C4-2B (cell line): ENCODE data around the gene RHEB.
A peak's percentile ranks its signal among the peaks of the same experiment; 100 is the strongest.

Experiments
- ZFX ChIP-seq: fragments of 450-650 bp; IDR thresholded peaks from 2 replicates; pipeline ENCODE4 v1.6.1; 2017
- TF ChIP-seq, protein P1 (sequence below): fragments of 450-650 bp; conservative IDR thresholded peaks from 2 replicates; pipeline ENCODE4 v1.5.1; 2017; ENCODE audit warnings: mild to moderate bottlenecking

DNA sequence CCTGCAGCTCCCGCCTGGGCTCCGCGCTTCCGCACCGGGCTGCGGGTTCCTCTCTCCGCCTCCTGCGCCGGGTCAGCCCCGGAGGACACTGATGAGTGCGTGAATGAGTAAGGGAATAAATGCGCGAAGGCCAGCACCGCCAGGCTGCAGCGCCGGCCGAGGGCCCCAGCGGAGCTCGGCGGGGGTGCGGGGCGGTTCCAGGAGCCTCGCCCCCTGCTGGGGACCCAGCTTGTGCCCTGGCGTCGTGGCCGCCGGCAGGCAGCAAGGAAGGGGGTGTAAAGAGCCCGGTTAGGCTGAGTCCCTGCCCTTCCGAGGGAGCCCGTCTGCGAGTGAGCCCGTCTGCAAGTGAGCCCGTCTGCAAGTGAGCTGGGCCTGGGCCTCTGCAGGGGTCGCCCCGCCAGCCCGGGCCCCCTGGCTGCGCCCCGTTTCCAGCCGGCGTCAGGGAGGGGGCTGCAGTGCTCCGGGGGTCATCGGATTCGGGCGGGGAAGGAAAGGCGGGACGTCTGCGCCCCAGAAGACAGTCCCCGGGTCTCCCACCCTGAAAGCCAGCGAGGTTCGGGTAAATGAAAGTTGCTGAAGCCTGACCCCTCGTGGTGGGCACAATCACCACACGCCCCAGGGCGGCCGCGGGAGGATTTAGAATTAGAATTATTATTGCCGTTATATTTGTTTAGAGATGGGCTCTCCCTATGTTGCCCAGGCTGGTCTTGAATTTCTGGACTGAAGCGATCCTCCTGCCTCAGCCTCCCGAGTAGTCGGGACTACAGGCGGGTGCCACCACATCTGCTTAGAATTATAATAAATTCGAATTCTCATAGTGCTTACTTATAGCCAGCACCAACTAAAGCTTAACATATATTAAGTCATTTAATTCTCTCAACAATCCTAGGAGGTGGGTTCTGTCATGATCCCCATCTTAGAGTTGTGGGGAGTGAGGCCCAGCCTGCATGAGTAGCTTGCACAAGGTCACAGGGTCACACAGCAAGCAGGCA, 71.1 kb downstream of the RHEB start:
- TF ChIP-seq, protein P1, sequence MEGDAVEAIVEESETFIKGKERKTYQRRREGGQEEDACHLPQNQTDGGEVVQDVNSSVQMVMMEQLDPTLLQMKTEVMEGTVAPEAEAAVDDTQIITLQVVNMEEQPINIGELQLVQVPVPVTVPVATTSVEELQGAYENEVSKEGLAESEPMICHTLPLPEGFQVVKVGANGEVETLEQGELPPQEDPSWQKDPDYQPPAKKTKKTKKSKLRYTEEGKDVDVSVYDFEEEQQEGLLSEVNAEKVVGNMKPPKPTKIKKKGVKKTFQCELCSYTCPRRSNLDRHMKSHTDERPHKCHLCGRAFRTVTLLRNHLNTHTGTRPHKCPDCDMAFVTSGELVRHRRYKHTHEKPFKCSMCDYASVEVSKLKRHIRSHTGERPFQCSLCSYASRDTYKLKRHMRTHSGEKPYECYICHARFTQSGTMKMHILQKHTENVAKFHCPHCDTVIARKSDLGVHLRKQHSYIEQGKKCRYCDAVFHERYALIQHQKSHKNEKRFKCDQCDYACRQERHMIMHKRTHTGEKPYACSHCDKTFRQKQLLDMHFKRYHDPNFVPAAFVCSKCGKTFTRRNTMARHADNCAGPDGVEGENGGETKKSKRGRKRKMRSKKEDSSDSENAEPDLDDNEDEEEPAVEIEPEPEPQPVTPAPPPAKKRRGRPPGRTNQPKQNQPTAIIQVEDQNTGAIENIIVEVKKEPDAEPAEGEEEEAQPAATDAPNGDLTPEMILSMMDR: peak; percentile 95
- no peak for TF ChIP-seq ZFX
